CD4-positive, CD25-positive, alpha-beta regulatory T cell (primary cell): Measurements from ENCODE around the gene KCNE3. TPM values are rescaled to one million over a fixed set of nuclear protein-coding genes. Genes with fewer than 3 reads are reported as not detected.

Experiments
- ATAC-seq, 2 donors: fragments of 150-1000 bp; cut with Tn5 transposase; one replicate each; pipeline ENCODE4 v1.10.0; 2021; ENCODE audit warnings: low read depth in 2 of 2, moderate number of reproducible peaks in 2 of 2, moderate library complexity in 1 of 2
- DNase-seq, 3 donors: peaks; one replicate each; pipeline versions ENCODE4 v3.0.0 to v3.0.0-alpha.2; 2012 to 2022; ENCODE audit warnings: mixed read lengths in 1 of 3
- H3K27ac ChIP-seq: one replicate; pipeline ENCODE4 v1.7.0; 2013; ENCODE audit warnings: mild to moderate bottlenecking, low read length; ENCODE audit not compliant: insufficient read depth, poor library complexity, severe bottlenecking
- H3K27me3 ChIP-seq: one replicate; pipeline ENCODE4 v1.7.0; 2013; ENCODE audit warnings: low read length; ENCODE audit not compliant: control insufficient read depth, insufficient read depth
- H3K36me3 ChIP-seq: one replicate; pipeline ENCODE4 v1.7.0; 2013; ENCODE audit warnings: mild to moderate bottlenecking, low read length, moderate library complexity; ENCODE audit not compliant: control insufficient read depth, insufficient read depth
- H3K4me1 ChIP-seq: 2 replicates; pipeline ENCODE4 v1.7.0; 2013; ENCODE audit warnings: mild to moderate bottlenecking, low read length; ENCODE audit not compliant: insufficient read depth, control insufficient read depth, poor library complexity, severe bottlenecking
- H3K4me3 ChIP-seq: one replicate; pipeline ENCODE4 v1.7.0; 2013; ENCODE audit warnings: low read depth, mild to moderate bottlenecking, low read length, moderate library complexity
- H3K9me3 ChIP-seq, 2 experiments: 1 replicate in 1 of 2; 2 replicates in 1 of 2; pipeline ENCODE4 v1.7.0; 2013; ENCODE audit warnings: low read length in 2 of 2, mild to moderate bottlenecking in 1 of 2, moderate library complexity in 1 of 2; ENCODE audit not compliant: control insufficient read depth in 2 of 2
- H3K27ac Mint-ChIP-seq, 3 donors: one replicate each; pipeline ENCODE4 v1.8.0; 2020 to 2022; ENCODE audit warnings: mild to moderate bottlenecking in 3 of 3, mixed read lengths in 3 of 3, moderate library complexity in 2 of 3
- H3K27me3 Mint-ChIP-seq: one replicate; pipeline ENCODE4 v1.8.0; 2022; ENCODE audit warnings: mild to moderate bottlenecking, mixed read lengths
- H3K36me3 Mint-ChIP-seq: one replicate; pipeline ENCODE4 v1.8.0; 2020; ENCODE audit warnings: mixed read lengths
- H3K4me1 Mint-ChIP-seq, 4 donors: one replicate each; pipeline ENCODE4 v1.8.0; 2020 to 2022; ENCODE audit warnings: mixed read lengths in 4 of 4, mild to moderate bottlenecking in 1 of 4
- H3K4me3 Mint-ChIP-seq, 4 donors: one replicate each; pipeline ENCODE4 v1.8.0; 2020 to 2022; ENCODE audit warnings: mild to moderate bottlenecking in 4 of 4, mixed read lengths in 4 of 4, moderate library complexity in 3 of 4
- H3K9me3 Mint-ChIP-seq, 7 donors: one replicate each; pipeline ENCODE4 v1.8.0; 2020 to 2022; ENCODE audit warnings: mixed read lengths in 7 of 7, mild to moderate bottlenecking in 3 of 7, moderate library complexity in 2 of 7
- polyA plus RNA-seq, 4 donors: library from polyadenylated mRNA; unstranded; fragments of 300-500 nt; fragmentation: Illumina TruSeq; gene quantifications; one replicate each; pipeline ENCODE4 v1.2.3, GENCODE V29; 2021
- total RNA-seq: library from RNA; stranded (reverse); gene quantifications from one replicate; pipeline ENCODE4 v1.2.3, GENCODE V29; 2022

KCNE3 gene
- total RNA-seq (not detected), polyA plus RNA-seq (under 1 TPM in 1 of 4 donors, not detected in 3; 0.14 TPM)

DNA sequence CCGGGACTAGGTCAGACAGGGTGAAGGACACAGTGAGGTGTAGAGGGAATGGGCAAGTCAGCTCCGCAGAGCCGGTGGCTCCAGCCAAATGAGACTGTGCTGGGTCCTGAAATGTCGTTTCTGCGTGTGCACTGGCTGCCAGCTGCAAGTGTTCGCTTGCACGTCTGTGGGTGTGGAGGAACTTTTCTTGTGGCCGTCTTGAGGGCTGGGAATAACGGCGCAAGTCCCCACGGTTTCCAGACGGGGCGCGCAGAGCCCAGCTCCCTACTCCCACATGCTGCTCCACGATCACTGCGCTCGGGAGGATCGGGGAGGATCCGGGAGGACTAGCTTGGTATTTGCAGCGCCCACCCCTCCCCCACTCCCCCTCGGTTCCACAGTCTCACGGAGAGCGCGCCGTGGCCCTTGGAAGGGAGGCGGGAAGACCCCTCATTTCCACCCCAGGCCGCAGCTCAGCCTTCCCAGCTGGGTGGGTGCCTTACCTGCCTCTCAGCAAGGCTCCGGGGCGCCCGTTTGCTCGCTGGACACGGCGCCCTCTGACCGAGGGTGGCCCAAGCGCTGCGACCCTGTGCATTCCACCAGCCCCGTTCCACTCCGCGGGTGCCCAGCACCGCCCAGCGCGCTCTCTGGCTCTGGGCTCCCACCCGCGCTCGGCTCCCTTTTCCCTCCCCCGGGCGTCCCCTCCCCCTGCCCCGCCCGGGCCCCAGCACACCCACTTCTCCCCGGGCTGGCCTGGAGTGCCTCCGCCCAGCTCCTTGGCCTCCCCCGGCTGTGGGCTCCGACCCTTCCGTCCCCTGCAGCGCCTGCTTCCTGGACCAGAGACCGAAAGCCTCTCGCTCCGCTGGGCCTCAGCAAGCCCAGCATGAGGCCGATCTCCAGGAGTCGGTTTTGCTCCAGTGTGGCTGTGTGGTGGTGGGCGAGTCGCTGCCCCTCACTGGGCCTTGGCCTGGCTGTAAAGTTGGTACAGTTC is at the start of gene KCNE3:
TSS of gene KCNE3 (minus strand) at position 634 of the 970 bp plus-strand sequence. CDS start 9,986 bp downstream, outside the sequence.
- H3K4me1 Mint-ChIP-seq = peaks cover 0 to 11% (median 3%) of the 10 kb centered on the region in 4 donors
- no peaks in the 10 kb centered on the region for H3K9me3 Mint-ChIP-seq
- H3K27ac Mint-ChIP-seq = no peak within 1 kb of the TSS
- Histone ChIP-seq H3K36me3 (no peaks in the 10 kb centered on the region), H3K27ac (no peak within 1 kb of the TSS), H3K9me3 (no peaks in the 10 kb centered on the region), H3K27me3 (peaks cover 12% of the 10 kb centered on the region), H3K4me1 (no peaks in the 10 kb centered on the region), H3K4me3 (no peak within 1 kb of the TSS)
- peak within 1 kb of the TSS in 1 of 4 donors; percentile 18 for H3K4me3 Mint-ChIP-seq
- ATAC-seq = no peak
- DNase-seq = no peak
- peaks cover 36% of the 10 kb centered on the region for H3K27me3 Mint-ChIP-seq
- H3K36me3 Mint-ChIP-seq = peaks cover 7% of the 10 kb centered on the region

DNA sequence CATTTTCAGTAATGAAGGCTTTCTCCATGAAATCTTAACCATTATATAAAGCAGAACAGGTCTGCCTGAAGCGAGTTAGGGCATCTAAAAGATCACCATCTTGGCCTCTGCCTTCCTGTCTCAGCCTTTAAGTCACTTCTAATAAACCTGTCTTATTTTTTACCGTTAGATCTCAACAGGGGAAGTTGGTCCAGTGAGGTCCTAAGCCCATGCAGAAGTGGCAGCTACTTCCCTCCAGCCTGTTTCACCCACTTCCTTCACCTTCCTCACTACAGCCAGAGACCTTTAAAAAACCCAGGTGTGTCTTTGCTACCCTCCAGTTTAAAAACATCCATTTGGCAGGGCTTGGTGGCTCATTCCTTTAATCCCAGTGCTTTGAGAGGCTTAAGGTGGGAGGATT is 40.2 kb upstream of the KCNE3 start:
- Histone ChIP-seq H3K36me3 (no peaks in the 10 kb centered on the region), H3K4me3 (no peak overlapping the region), H3K9me3 (peaks cover 3 to 5% of the 10 kb centered on the region in 2 experiments), H3K27ac (no peak overlapping the region), H3K27me3 (peaks cover 2% of the 10 kb centered on the region), H3K4me1 (no peaks in the 10 kb centered on the region)
- Mint-ChIP-seq H3K36me3 (no peaks in the 10 kb centered on the region), H3K27me3 (no peaks in the 10 kb centered on the region), H3K9me3 (peaks cover 0 to 4% (median 2%) of the 10 kb centered on the region in 7 donors), H3K4me1 (no peaks in the 10 kb centered on the region), H3K27ac (no peak overlapping the region), H3K4me3 (no peak overlapping the region)
- DNase-seq (no peak), ATAC-seq (no peak)

DNA sequence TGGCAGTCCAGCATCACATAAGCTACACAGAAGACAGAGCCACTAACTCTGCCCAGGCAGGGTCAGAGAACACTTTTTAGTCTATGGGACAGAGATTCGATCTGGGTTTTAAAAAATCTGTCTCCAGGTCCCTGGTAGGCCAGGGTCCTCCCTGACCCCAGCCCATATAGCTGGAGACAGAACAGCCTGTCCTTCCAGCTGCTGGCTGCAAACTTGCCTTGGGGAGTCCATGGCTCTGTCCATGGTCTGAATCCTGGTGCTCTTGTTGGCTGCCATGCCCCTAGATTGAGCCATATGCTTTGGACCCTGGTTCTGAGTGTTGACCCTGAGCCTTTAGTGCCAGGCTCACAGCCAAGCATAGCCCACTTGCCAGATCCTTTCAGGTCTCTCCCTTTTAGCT is 39.5 kb upstream of the KCNE3 start:
- Histone ChIP-seq H3K36me3 (no peaks in the 10 kb centered on the region), H3K27me3 (peaks cover 2% of the 10 kb centered on the region), H3K27ac (no peak overlapping the region), H3K9me3 (peaks cover 8 to 12% of the 10 kb centered on the region in 2 experiments), H3K4me3 (no peak overlapping the region), H3K4me1 (no peaks in the 10 kb centered on the region)
- Mint-ChIP-seq H3K27me3 (no peaks in the 10 kb centered on the region), H3K27ac (no peak overlapping the region), H3K4me1 (no peaks in the 10 kb centered on the region), H3K36me3 (peaks cover 1% of the 10 kb centered on the region), H3K4me3 (no peak overlapping the region), H3K9me3 (peaks cover 0 to 3% (median 0%) of the 10 kb centered on the region in 7 donors)
- no peak for ATAC-seq
- DNase-seq = no peak

DNA sequence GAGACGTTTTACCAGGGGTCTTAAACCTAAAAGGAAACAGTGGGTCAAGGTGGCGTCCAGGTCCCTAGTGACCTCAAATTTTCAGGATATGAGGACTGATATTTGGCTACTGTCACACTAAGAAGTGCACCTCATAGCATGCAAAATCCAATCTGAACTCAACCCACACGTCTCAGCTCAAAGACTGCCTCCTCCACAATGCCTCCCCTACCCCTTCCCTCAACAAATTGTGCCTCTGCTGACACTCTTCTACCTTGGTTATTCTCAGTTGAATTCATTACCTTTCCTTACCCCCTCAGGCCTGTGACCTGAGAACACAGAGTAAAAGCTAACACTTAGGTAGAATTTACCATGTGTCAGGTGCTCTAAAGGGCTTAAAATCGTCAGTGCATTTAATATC is 38.6 kb upstream of the KCNE3 start:
- ATAC-seq (no peak), DNase-seq (no peak)
- H3K27ac Mint-ChIP-seq = peak overlapping the region in 1 of 3 donors; percentile 53
- no peaks in the 10 kb centered on the region for H3K4me1 ChIP-seq
- H3K27ac ChIP-seq = no peak overlapping the region
- peaks cover 8 to 12% of the 10 kb centered on the region in 2 experiments for H3K9me3 ChIP-seq
- H3K27me3 ChIP-seq = peaks cover 3% of the 10 kb centered on the region
- H3K4me3 ChIP-seq = no peak overlapping the region
- no peaks in the 10 kb centered on the region for H3K36me3 ChIP-seq
- no peaks in the 10 kb centered on the region for H3K4me1 Mint-ChIP-seq
- peaks cover 3% of the 10 kb centered on the region for H3K36me3 Mint-ChIP-seq
- H3K4me3 Mint-ChIP-seq = peak overlapping the region in 1 of 4 donors; percentile 57
- H3K27me3 Mint-ChIP-seq = no peaks in the 10 kb centered on the region
- peaks cover 0 to 5% (median 3%) of the 10 kb centered on the region in 7 donors for H3K9me3 Mint-ChIP-seq

GRCh38 chr11:74504100-74504691 is 36.8 kb upstream of the KCNE3 start:
- DNase-seq (no peak), ATAC-seq (no peak)
- Mint-ChIP-seq H3K4me3 (no peak overlapping the region), H3K27me3 (no peaks in the 10 kb centered on the region), H3K4me1 (peaks cover 0 to 3% (median 0%) of the 10 kb centered on the region in 4 donors), H3K27ac (no peak overlapping the region), H3K36me3 (peaks cover 3% of the 10 kb centered on the region), H3K9me3 (peaks cover 0 to 7% (median 3%) of the 10 kb centered on the region in 7 donors)
- Histone ChIP-seq H3K36me3 (no peaks in the 10 kb centered on the region), H3K4me3 (no peak overlapping the region), H3K27me3 (peaks cover 2% of the 10 kb centered on the region), H3K9me3 (peaks cover 8 to 12% of the 10 kb centered on the region in 2 experiments), H3K27ac (no peak overlapping the region), H3K4me1 (no peaks in the 10 kb centered on the region)

DNA sequence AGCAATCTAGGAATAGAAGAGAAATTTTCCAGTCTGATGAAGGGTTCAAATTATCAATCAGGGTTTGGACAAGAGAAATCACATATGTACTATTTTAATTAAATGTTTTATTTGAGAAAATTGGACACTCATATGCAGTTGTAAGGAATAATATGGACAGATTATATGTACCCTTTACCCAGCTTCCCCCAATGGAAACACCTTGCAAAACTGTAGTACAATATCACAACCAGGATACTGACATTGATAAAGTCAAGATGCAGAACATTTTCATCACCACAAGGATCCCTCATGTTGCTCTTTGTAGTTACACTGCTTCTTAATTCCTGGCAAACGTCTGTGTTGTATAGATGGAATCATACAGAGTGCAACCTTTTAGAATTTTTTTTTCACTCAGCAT is 27.6 kb upstream of the KCNE3 start:
- H3K27ac Mint-ChIP-seq = no peak overlapping the region
- H3K9me3 Mint-ChIP-seq = peaks cover 0 to 9% (median 0%) of the 10 kb centered on the region in 7 donors
- H3K4me3 Mint-ChIP-seq = peak overlapping the region in 2 of 4 donors; percentile 2 to 35

GRCh38 chr11:74493791-74494630 is 26.7 kb upstream of the KCNE3 start:
- H3K36me3 Mint-ChIP-seq = peaks cover 9% of the 10 kb centered on the region
- no peak for DNase-seq

More for the DNA sequence above, 27.6 kb upstream of the KCNE3 start:
- Histone ChIP-seq H3K27me3 (no peaks in the 10 kb centered on the region), H3K27ac (no peak overlapping the region), H3K36me3 (no peaks in the 10 kb centered on the region), H3K4me1 (peaks cover 20% of the 10 kb centered on the region), H3K9me3 (no peaks in the 10 kb centered on the region), H3K4me3 (no peak overlapping the region)
- Mint-ChIP-seq H3K27me3 (peaks cover 5% of the 10 kb centered on the region), H3K4me1 (peaks cover 6 to 23% (median 18%) of the 10 kb centered on the region in 4 donors), H3K36me3 (peaks cover 9% of the 10 kb centered on the region)
- DNase-seq = no peak
- ATAC-seq = no peak

More at GRCh38 chr11:74493791-74494630, 26.7 kb upstream of the KCNE3 start:
- Histone ChIP-seq H3K4me3 (peak overlapping the region; percentile 88), H3K27me3 (no peaks in the 10 kb centered on the region), H3K9me3 (no peaks in the 10 kb centered on the region), H3K4me1 (peaks cover 20% of the 10 kb centered on the region), H3K27ac (peak overlapping the region; percentile 96), H3K36me3 (no peaks in the 10 kb centered on the region)
- Mint-ChIP-seq H3K4me3 (peak overlapping the region; percentile 73 to 94 (median 91)), H3K27ac (peak overlapping the region; percentile 90 to 95 (median 91)), H3K9me3 (peaks cover 0 to 9% (median 0%) of the 10 kb centered on the region in 7 donors), H3K4me1 (peaks cover 6 to 23% (median 18%) of the 10 kb centered on the region in 4 donors), H3K27me3 (peaks cover 5% of the 10 kb centered on the region)
- ATAC-seq = no peak
